GM12878 (cell line): ENCODE results near the gene HORMAD2. TPM values are rescaled to one million over a fixed set of nuclear protein-coding genes. Genes with fewer than 3 reads are reported as not detected.

Source experiments
- ATAC-seq: fragments of 200-7000 bp; cut with Tn5 transposase; 3 replicates; pipeline ENCODE4 v1.9.1; 2020; ENCODE audit warnings: mild to moderate bottlenecking, moderate library complexity
- BruUV-seq: library from RNA; stranded (reverse); fragments of 400-500 nt; replicated peaks from 2 replicates; lab custom pipeline; 2021; lab: Mats Ljungman, UMichigan
- CTCF ChIA-PET: fragments of 300-600 bp; sonication (Branson Sonifier 250); formaldehyde crosslinking; extraction: SDS; loops from one replicate; lab custom pipeline; 2021; ENCODE audit warnings: inconsistent platforms; lab: Yijun Ruan, JAX
- POLR2A ChIA-PET: fragments of 350-600 bp; formaldehyde crosslinking; extraction: SDS; loops from one replicate; lab custom pipeline; 2021; ENCODE audit warnings: inconsistent platforms; lab: Charles Lee
- RAD21 ChIA-PET: fragments of 300-600 bp; sonication (Branson Sonifier 250); formaldehyde crosslinking; loops from one replicate; lab custom pipeline; 2023; ENCODE audit warnings: antibody characterized with exemption; ENCODE audit not compliant: unreplicated experiment; lab: Charles Lee
- SMC1A ChIA-PET: fragments of 300-600 bp; sonication (Branson Sonifier 250); formaldehyde crosslinking; loops from one replicate; lab custom pipeline; 2023; ENCODE audit not compliant: unreplicated experiment, uncharacterized antibody; lab: Charles Lee
- DNase-seq: peaks from one replicate; pipeline ENCODE4 v3.0.0-alpha.2; 2011; ENCODE audit warnings: low read depth, low spot score
- FAIRE-seq: peaks from 3 replicates; lab custom pipeline; 2011; peaks lifted over from hg19 to GRCh38; lab: Jason Lieb, UNC
- H2AFZ ChIP-seq: 2 replicates; pipeline ENCODE4 v1.6.0; 2011; ENCODE audit warnings: low read depth, low read length, control low read depth; ENCODE audit not compliant: control insufficient read depth
- H3K27ac ChIP-seq: 2 replicates; pipeline ENCODE4 v1.5.1; 2011; ENCODE audit warnings: control low read depth; ENCODE audit not compliant: control insufficient read depth, insufficient read depth
- H3K27me3 ChIP-seq, 2 experiments: replicated peaks in 1 of 2; 2 replicates each; pipeline versions ENCODE4 v1.6.0 to v1.6.1; 2011; ENCODE audit warnings: low read length in 1 of 2; ENCODE audit not compliant: control insufficient read depth in 2 of 2, insufficient read depth in 2 of 2
- H3K36me3 ChIP-seq, 2 experiments: 2 replicates each; pipeline ENCODE4 v1.5.1; 2011; ENCODE audit warnings: low read length in 1 of 2; ENCODE audit not compliant: control insufficient read depth in 2 of 2, insufficient read depth in 2 of 2
- H3K4me1 ChIP-seq: 2 replicates; pipeline ENCODE4 v1.6.1; 2011; ENCODE audit warnings: mild to moderate bottlenecking, low read length, moderate library complexity, mixed read lengths; ENCODE audit not compliant: control insufficient read depth, insufficient read depth
- H3K4me2 ChIP-seq: 2 replicates; pipeline ENCODE4 v1.6.0; 2011; ENCODE audit warnings: control low read depth; ENCODE audit not compliant: control insufficient read depth, insufficient read depth
- H3K4me3 ChIP-seq: fragments of 200-600 bp; sonication (generic); 2 replicates; pipeline ENCODE4 v1.5.1; 2016
- H3K79me2 ChIP-seq: 2 replicates; pipeline ENCODE4 v1.6.0; 2011; ENCODE audit warnings: low read length; ENCODE audit not compliant: control insufficient read depth, insufficient read depth
- H3K9ac ChIP-seq: 2 replicates; pipeline ENCODE4 v1.8.0; 2011; ENCODE audit warnings: low read length, control low read depth, mixed read lengths; ENCODE audit not compliant: control insufficient read depth, insufficient read depth
- H3K9me3 ChIP-seq: replicated peaks from 3 replicates; pipeline ENCODE4 v1.5.1; 2011; ENCODE audit warnings: mild to moderate bottlenecking, low read length; ENCODE audit not compliant: control insufficient read depth, insufficient read depth
- H4K20me1 ChIP-seq: 2 replicates; pipeline ENCODE4 v1.6.0; 2011; ENCODE audit not compliant: control insufficient read depth, insufficient read depth
- CBX3 ChIP-seq: fragments of 200-600 bp; sonication (generic); IDR thresholded peaks from 2 replicates; pipeline ENCODE4 v1.6.1; 2016; ENCODE audit warnings: low read depth, borderline replicate concordance
- IKZF2 ChIP-seq, 2 experiments: fragments of 450-650 bp; IDR thresholded peaks; 2 replicates each; pipeline ENCODE4 v1.6.1; 2017; ENCODE audit warnings: mild to moderate bottlenecking in 2 of 2, moderate library complexity in 2 of 2
- JUND ChIP-seq: IDR thresholded peaks from 2 replicates; pipeline ENCODE4 v1.6.1; 2012; ENCODE audit warnings: low read depth, mild to moderate bottlenecking, low read length, improper control_type of control experiment, moderate library complexity
- POLR2A ChIP-seq: IDR thresholded peaks from 2 replicates; pipeline ENCODE4 v1.6.1; 2011; ENCODE audit warnings: low read depth, mild to moderate bottlenecking, low read length
- POLR2AphosphoS5 ChIP-seq: IDR thresholded peaks from 2 replicates; pipeline ENCODE4 v1.6.1; 2011; ENCODE audit warnings: mild to moderate bottlenecking, low read length, inconsistent platforms
- RBBP5 ChIP-seq: fragments of 200-600 bp; sonication (generic); conservative IDR thresholded peaks from 2 replicates; pipeline ENCODE4 v1.6.1; 2016
- RELB ChIP-seq: fragments of 450-650 bp; IDR thresholded peaks from 2 replicates; pipeline ENCODE4 v1.6.1; 2017; ENCODE audit warnings: low read depth, mild to moderate bottlenecking, moderate library complexity
- SMAD5 ChIP-seq: IDR thresholded peaks from 2 replicates; pipeline ENCODE4 v1.6.1; 2016; ENCODE audit warnings: antibody characterized with exemption, low read depth
- SRF ChIP-seq, 2 experiments: IDR thresholded peaks; 2 replicates each; pipeline ENCODE4 v1.6.1; 2011; ENCODE audit warnings: low read depth in 2 of 2, low read length in 2 of 2, mild to moderate bottlenecking in 1 of 2, moderate library complexity in 1 of 2
- TCF12 ChIP-seq: IDR thresholded peaks from 2 replicates; pipeline ENCODE4 v1.6.1; 2011; ENCODE audit warnings: low read depth, mild to moderate bottlenecking, low read length
- TCF3 ChIP-seq: IDR thresholded peaks from 2 replicates; pipeline ENCODE4 v1.6.1; 2012; ENCODE audit warnings: low read depth, mild to moderate bottlenecking, low read length, borderline replicate concordance; ENCODE audit not compliant: insufficient read depth
- WRNIP1 ChIP-seq: IDR thresholded peaks from 2 replicates; pipeline ENCODE4 v1.6.1; 2011; ENCODE audit warnings: low read depth, low read length, improper control_type of control experiment, borderline replicate concordance
- ZNF274 ChIP-seq: IDR thresholded peaks from one replicate; pipeline ENCODE4 v1.8.0; 2011; ENCODE audit not compliant: insufficient read length, insufficient read depth
- ZSCAN29 ChIP-seq: fragments of 450-650 bp; IDR thresholded peaks from 2 replicates; pipeline ENCODE4 v1.6.1; 2017; ENCODE audit warnings: mild to moderate bottlenecking, moderate library complexity
- WGBS: methylation state at CpG from one replicate; pipeline ENCODE4 v1.1.6; 2016; ENCODE audit warnings: low lambda C conversion rate; ENCODE audit not compliant: insufficient replicate concordance, insufficient coverage; ENCODE audit errors: missing lambda C conversion rate; 5-methylcytosine and 5-hydroxymethylcytosine counted together
- in situ Hi-C: fragments of 300-500 bp; cut with MboI; formaldehyde crosslinking; loops from 9 replicates; pipeline ENCODE4 v1.14.3; 2018; ENCODE audit warnings: mixed read lengths
- intact Hi-C: fragments of 100-400 bp; cut with micrococcal nuclease; formaldehyde crosslinking; loops from one replicate; pipeline ENCODE4 v1.14.2; 2022; ENCODE audit not compliant: unreplicated experiment
- polyA plus RNA-seq, 11 experiments: library from polyadenylated mRNA; depleted of rRNA in 4 of 11; unstranded in 6 of 11; stranded (reverse) in 5 of 11; fragments of >200 nt; fragmentation: Nextera tagmentation in 4 of 11; fragmentation: Illumina TruSeq in 1 of 11; extraction: Ambion mirVana in 4 of 11; extraction: Trizol in 1 of 11; gene quantifications; 1 replicate in 1 of 11; 2 replicates in 10 of 11; pipeline versions ENCODE4 v1.2.1 to v1.2.3, GENCODE V29; 2011 to 2016; ENCODE audit warnings: inconsistent platforms in 2 of 11, missing spikeins in 2 of 11, low read depth in 1 of 11
- total RNA-seq, 4 experiments: library from RNA; depleted of rRNA in 3 of 4; stranded (reverse); fragments of >200 nt in 3 of 4; fragmentation: Illumina TruSeq in 1 of 4; extraction: Trizol in 1 of 4; gene quantifications; 2 replicates each; pipeline versions ENCODE4 v1.2.1 to v1.2.3, GENCODE V29; 2013 to 2021
- TF ChIP-seq, protein P1 (sequence below): fragments of 450-650 bp; IDR thresholded peaks from 2 replicates; pipeline ENCODE4 v1.6.1; 2018; ENCODE audit warnings: mild to moderate bottlenecking, low read depth, moderate library complexity; ENCODE audit not compliant: partially characterized antibody
- TF ChIP-seq, protein P2 (sequence below): IDR thresholded peaks from 2 replicates; pipeline ENCODE4 v1.6.1; 2012; ENCODE audit warnings: mild to moderate bottlenecking, low read depth, low read length

HORMAD2 gene
- total and polyA plus RNA-seq, 10 of the 15 experiments (the other 5 are each of a cell fraction or from before 2014, with no cell fraction given): 0.07 to 0.13 TPM; not detected in 8

GRCh38 chr22:30187529-30188407, 107.5 kb downstream of the HORMAD2 start:
- Histone ChIP-seq H4K20me1 (no peaks in the 10 kb centered on the region), H3K4me1 (peaks cover 3% of the 10 kb centered on the region; the same call in 1 of the 2 replicates), H3K79me2 (no peaks in the 10 kb centered on the region), H3K27ac (no peak overlapping the region), H3K27me3 (no peaks in the 10 kb centered on the region), H3K9ac (no peak overlapping the region), H3K36me3 (no peaks in the 10 kb centered on the region), H3K9me3 (no peaks in the 10 kb centered on the region), H3K4me2 (no peak overlapping the region), H3K4me3 (no peak overlapping the region), H2AFZ (no peak overlapping the region)
- BruUV-seq: no TSS peak
- ATAC-seq: no peak
- SMC1A ChIA-PET: interaction anchor here (1.0 to 1.8 kb wide), 2 partner anchors 37 to 61 kb away, joined by 3 read pairs; no protein-coding TSS in a partner anchor
- CTCF ChIA-PET: interaction anchor here (1.2 kb wide), 1 partner anchor 10 kb away, joined by 3 read pairs; no protein-coding TSS in a partner anchor
- in situ Hi-C loops: no loop called here
- RAD21 ChIA-PET: interaction anchor here (1.2 kb wide), 1 partner anchor 8 kb away, joined by 4 read pairs; no protein-coding TSS in a partner anchor
- intact Hi-C loops: no loop called here
- WGBS: 51% methylated on average over 3 of the region's 3 CpGs
- DNase-seq: no peak
- no peak for FAIRE-seq
- POLR2A ChIA-PET: interaction anchor here (0.6 kb wide), 1 partner anchor 237 kb away, joined by 4 read pairs; no protein-coding TSS in a partner anchor
- TF ChIP-seq ZSCAN29 (no peak), SMAD5 (no peak), CBX3 (no peak), ZNF274 (no peak), RELB (no peak), RBBP5 (no peak), IKZF2 (IDR thresholded peaks at IDR 0.05) (no peak), TCF12 (no peak), TCF3 (no peak), SRF (IDR thresholded peaks at IDR 0.05; ENCODE audit: low read depth in 2 of 2, low read length in 2 of 2) (no peak), WRNIP1 (no peak), POLR2AphosphoS5 (no peak), POLR2A (no peak), JUND (no peak)
- TF ChIP-seq, protein P1, sequence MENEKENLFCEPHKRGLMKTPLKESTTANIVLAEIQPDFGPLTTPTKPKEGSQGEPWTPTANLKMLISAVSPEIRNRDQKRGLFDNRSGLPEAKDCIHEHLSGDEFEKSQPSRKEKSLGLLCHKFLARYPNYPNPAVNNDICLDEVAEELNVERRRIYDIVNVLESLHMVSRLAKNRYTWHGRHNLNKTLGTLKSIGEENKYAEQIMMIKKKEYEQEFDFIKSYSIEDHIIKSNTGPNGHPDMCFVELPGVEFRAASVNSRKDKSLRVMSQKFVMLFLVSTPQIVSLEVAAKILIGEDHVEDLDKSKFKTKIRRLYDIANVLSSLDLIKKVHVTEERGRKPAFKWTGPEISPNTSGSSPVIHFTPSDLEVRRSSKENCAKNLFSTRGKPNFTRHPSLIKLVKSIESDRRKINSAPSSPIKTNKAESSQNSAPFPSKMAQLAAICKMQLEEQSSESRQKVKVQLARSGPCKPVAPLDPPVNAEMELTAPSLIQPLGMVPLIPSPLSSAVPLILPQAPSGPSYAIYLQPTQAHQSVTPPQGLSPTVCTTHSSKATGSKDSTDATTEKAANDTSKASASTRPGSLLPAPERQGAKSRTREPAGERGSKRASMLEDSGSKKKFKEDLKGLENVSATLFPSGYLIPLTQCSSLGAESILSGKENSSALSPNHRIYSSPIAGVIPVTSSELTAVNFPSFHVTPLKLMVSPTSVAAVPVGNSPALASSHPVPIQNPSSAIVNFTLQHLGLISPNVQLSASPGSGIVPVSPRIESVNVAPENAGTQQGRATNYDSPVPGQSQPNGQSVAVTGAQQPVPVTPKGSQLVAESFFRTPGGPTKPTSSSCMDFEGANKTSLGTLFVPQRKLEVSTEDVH: no peak
- TF ChIP-seq, protein P2, sequence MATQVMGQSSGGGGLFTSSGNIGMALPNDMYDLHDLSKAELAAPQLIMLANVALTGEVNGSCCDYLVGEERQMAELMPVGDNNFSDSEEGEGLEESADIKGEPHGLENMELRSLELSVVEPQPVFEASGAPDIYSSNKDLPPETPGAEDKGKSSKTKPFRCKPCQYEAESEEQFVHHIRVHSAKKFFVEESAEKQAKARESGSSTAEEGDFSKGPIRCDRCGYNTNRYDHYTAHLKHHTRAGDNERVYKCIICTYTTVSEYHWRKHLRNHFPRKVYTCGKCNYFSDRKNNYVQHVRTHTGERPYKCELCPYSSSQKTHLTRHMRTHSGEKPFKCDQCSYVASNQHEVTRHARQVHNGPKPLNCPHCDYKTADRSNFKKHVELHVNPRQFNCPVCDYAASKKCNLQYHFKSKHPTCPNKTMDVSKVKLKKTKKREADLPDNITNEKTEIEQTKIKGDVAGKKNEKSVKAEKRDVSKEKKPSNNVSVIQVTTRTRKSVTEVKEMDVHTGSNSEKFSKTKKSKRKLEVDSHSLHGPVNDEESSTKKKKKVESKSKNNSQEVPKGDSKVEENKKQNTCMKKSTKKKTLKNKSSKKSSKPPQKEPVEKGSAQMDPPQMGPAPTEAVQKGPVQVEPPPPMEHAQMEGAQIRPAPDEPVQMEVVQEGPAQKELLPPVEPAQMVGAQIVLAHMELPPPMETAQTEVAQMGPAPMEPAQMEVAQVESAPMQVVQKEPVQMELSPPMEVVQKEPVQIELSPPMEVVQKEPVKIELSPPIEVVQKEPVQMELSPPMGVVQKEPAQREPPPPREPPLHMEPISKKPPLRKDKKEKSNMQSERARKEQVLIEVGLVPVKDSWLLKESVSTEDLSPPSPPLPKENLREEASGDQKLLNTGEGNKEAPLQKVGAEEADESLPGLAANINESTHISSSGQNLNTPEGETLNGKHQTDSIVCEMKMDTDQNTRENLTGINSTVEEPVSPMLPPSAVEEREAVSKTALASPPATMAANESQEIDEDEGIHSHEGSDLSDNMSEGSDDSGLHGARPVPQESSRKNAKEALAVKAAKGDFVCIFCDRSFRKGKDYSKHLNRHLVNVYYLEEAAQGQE: no peak
